Activated CD4-positive, CD25-positive, alpha-beta regulatory T cell treated with anti-CD3 and anti-CD28 coated beads, Interleukin-2, amount 50 U/mL, for 72 hours (primary cell): ENCODE results near the gene CEND1.

Source experiments
- DNase-seq: peaks from one replicate; pipeline ENCODE4 v3.0.0; 2021

CEND1 gene

GRCh38 chr11:777288-778255 lies 12.3 kb downstream of the CEND1 start, which contains the start of gene GATD1:
GATD1 (minus strand) TSS chr11:777487; CDS start chr11:777462, 25 bp downstream.
- DNase-seq: peak; percentile 99

GRCh38 chr11:776561-777287 lies 13.2 kb downstream of the CEND1 start:
- peak; percentile 59 for DNase-seq

- no peak for DNase-seq
Measured at GRCh38 chr11:776263-776560, 13.7 kb downstream of the CEND1 start.

GRCh38 chr11:774873-775592 lies 14.9 kb downstream of the CEND1 start:
- no peak for DNase-seq

- DNase-seq: no peak
Measured at GRCh38 chr11:773830-774229, 16.1 kb downstream of the CEND1 start.

GRCh38 chr11:773425-773824 lies 16.5 kb downstream of the CEND1 start:
- no peak for DNase-seq

GRCh38 chr11:772429-773390 lies 17.2 kb downstream of the CEND1 start:
- no peak for DNase-seq

- DNase-seq: no peak
Measured at GRCh38 chr11:771617-772204, 18.2 kb downstream of the CEND1 start.

GRCh38 chr11:770642-771616 lies 19.0 kb downstream of the CEND1 start:
- no peak for DNase-seq

- no peak for DNase-seq
Measured at GRCh38 chr11:769887-770641, 19.8 kb downstream of the CEND1 start.

- no peak for DNase-seq
Measured at GRCh38 chr11:767238-767637, 22.7 kb downstream of the CEND1 start.

GRCh38 chr11:766936-767210 lies 23.0 kb downstream of the CEND1 start:
- no peak for DNase-seq

GRCh38 chr11:766106-766935 lies 23.6 kb downstream of the CEND1 start:
- no peak for DNase-seq

GRCh38 chr11:765802-766091 lies 24.1 kb downstream of the CEND1 start:
- DNase-seq: no peak

- DNase-seq: peak; percentile 47
Measured at GRCh38 chr11:765025-765801, 24.7 kb downstream of the CEND1 start.

- DNase-seq: no peak
Measured at GRCh38 chr11:764322-765024, 25.4 kb downstream of the CEND1 start.

- no peak for DNase-seq
Measured at GRCh38 chr11:763549-764321, 26.2 kb downstream of the CEND1 start.
